GM19238 (cell line): ENCODE data around the gene FOXJ3.

ENCODE experiments used
- DNase-seq: peaks from one replicate; pipeline ENCODE4 v3.0.0; 2011; ENCODE audit warnings: low spot score; ENCODE audit not compliant: insufficient read length

FOXJ3 gene

DNA sequence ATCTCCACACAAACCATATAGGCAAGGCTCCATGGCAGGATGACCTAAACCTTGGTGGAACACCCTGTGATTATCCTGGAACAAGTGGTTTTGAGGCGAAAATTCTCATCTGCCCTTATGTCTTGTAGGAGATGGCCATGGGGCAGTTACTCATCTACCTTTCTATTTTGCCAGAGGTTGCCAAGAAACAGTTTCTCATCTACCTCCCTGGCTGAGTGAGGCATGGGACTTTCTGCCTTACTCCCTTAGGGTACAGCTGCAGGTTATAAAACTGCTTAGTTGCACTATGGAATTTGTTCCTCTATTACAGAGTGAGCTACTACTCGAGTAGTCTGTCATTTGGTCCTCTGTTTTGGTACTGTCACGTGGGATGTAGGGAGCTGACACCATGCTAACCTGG lies 139.2 kb downstream of the FOXJ3 start:
- no peak for DNase-seq

DNA sequence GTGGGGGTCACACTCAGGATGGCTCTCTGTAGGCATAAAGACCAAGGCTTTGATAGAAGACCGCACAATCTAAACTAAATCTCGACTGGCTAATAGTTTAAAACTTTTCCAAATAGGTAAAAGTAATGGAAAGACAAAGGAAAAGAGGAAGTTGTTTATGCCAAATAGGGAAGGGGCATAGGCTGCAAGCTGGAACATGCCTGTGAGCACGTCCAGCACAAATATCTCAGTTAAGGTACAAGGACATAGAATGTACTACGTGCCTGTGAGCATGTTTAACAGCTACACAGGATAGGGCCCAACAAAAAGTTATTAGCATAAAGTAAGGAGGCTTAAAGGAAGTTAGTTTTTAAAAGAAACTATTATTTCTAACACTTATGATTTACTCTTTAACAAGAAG lies 142.9 kb downstream of the FOXJ3 start:
- no peak for DNase-seq

DNA sequence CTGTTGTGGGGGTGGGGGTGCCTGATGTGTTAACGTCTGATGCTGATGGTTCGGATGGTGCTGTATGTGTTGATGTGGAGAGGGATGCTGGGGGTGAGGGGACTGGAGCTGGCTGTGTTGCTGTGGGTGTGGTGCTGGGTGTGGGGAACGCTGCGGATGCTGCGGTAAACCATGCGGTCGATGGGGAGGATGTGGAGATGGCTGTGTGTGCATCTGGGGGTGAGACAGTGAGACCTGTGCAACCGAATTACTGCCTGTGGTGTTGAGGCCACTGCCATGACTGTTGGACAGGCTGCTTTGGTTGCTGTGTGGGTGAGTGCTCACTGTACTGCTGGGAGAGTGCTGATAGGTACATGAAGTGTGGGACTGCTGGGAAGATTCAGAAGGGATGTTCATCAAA lies 143.7 kb downstream of the FOXJ3 start:
- no peak for DNase-seq

DNA sequence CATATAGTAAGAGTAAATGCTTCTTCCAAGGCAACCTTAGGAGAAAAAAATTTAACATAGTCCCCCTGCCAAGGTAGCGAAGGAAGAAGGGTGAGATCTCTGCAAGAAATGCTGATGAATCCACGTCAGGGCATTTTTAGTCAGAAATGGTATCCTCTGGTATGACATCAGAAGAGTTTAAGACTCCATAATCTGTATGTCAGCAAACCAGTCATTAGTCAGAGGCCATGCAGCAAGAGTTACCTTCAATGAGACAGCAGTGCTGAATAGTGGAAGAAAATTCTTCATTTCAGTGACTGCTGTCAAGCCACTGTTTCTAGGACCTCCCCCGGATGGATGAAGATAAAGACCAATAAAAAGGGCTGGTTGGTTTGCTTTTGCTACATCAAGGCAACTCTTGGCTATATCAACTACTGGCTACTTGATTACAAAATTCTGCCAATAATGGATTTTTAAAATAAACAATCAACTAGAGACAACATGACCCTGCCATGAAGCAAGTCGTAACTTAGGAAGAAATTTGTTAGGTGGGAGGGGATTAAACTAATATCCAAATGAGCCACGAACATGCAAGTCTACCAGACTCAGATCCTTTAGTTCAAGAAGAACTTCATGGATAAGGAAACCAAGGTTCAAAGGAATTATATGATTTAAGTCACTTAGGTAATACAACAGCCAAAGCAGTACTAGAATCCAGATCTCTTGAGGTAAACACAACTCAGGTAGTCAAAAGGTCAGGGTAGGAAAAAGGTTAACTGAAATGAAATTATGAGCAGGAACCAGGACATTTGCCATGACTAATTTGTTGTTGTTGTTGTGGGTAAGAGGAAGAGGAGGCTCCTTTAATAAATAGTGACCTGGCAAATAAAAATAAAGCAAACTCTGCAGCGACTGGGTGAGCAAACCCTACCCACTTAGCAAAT lies 144.8 kb downstream of the FOXJ3 start:
- DNase-seq, result no peak

DNA sequence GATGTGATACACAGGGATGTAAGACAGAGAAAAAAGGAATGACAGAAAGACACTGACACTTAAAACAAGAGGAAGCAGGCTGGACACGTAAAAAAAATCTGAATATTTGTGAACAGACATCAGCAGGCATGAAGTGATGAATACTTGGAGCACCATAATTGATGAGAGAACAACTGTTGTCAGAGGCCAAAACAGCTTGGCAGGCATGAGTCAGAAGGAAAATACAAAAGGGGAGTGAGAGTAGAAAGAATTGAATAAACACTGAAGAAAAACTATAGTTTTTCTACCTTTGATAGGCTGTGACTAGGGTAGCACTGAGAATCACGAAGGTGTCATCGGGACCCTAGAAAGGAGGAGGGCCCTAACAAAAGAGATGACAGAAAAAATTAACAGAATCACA lies 148.9 kb downstream of the FOXJ3 start:
- no peak for DNase-seq

DNA sequence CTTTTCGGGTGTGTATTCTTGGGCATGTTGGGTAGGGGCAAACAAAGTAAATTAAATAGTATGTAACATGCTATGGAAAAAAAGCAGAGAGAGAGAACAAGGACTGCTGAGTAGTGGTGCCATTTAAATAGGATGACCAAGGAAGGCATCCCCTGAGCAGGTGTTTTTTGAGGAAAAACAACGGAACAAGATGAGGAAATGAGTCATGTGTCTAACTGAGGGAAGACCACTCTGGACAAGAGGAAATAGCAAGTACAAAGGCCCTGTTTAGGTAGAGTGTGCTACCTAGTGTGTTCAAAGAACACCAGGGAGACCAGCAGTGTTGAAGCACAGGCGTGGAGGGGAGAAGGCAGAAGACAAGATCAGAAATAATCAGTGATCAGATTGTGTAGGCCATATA lies 150.4 kb downstream of the FOXJ3 start:
- DNase-seq, result no peak

DNA sequence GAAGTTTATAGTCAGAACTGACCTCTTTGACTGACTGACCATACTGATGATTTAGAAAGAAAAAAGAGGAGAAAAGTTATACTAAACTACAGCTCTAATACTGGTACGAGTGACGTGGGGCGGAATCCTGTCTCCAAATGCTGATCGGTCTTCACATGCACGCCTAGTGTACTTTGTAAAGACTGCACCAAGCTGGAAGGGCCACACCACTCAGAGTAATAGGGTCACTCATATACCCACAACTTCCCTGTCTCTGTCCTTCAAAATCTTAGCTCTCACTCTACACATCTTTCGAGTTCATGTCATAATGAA lies 151.1 kb downstream of the FOXJ3 start:
- DNase-seq, result no peak

DNA sequence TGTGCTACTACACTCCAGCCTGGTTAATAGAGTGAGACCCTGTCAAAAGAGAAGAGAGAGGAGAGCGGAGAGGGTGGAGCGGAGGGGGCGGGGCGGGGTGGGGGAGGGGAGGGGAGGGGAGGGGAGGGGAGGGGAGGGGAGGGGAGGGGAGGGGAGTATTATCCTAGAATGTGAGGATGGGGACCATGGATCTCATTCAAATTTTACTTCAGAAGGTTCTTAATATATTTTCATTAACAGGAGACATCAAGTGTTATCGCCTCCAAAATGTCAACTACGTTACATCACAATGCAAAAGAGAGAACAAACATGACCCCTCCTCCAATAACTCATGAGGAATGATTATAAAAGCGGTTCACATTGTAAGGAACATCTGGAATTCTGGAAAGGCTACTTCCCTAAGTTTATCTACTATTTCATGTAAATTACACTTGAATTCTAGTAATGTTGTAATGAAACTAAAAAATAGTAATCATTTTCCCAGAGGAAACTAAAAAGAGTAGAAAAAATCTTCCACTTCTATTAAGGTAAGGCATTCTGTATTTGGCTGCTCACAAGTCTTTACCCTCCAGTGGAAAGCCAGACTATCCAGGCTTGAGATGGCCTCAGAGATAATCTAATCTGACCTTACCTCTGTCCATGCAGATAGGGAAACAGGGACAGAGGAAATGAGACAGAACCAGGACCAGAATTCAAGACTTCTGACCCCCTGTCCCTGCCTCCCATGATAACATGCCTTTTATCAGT lies 151.7 kb downstream of the FOXJ3 start:
- DNase-seq, result no peak

DNA sequence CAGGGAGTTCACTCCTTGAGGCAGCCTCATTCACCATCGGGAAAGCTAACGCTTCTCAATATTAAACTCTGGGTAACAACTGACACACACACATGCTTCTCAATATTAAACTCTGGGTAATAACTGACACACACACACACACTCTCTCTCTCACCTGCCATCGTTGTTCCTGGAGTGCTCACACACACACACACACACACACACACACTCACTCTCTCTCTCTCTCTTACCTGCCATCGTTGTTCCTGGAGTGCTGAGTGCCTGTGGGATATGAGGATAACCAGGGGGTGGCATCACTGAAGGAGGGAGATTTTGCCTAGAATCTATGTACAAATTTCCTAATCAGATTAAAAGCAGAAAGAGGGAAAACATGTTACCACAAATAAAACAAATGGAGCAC lies 153.3 kb downstream of the FOXJ3 start:
- no peak for DNase-seq

DNA sequence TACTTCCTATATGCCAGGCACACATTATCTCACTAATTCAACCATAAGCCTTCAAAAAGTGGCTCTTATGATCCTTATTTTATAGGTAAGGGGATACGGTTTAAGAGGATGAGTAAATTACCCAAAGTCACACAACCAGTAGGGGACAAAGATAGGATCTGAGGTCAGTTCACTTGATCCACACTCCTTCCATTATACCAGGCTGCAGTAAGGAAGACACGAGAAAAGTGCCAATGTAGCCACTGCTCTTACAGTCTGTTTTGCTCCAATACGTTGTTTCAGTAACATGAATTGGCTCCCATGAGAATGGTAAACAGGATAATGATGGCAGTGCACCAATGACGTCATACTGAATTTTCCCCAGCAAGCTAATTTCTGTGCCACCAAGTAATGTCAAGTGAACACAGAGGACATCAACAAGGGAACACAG lies 155.1 kb downstream of the FOXJ3 start:
- DNase-seq, result no peak

DNA sequence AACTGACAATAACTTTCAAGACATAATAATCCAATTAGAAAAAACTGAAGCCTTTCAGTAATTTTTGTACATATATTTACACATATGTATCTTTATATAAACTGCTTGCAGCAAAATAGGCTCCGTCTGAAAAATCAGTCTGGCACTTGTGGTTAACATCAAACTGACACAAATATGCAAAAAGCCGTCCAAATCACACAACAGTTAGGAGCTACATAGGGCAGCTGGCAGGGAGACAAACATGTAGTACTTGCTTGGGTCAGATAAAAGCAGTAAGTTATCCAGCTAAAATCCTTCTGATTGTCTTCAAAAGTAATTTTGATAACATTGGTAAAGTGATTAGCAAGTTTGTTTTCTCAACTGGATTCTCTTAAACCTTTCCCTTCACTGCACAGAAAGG lies 155.8 kb downstream of the FOXJ3 start:
- DNase-seq, result no peak

DNA sequence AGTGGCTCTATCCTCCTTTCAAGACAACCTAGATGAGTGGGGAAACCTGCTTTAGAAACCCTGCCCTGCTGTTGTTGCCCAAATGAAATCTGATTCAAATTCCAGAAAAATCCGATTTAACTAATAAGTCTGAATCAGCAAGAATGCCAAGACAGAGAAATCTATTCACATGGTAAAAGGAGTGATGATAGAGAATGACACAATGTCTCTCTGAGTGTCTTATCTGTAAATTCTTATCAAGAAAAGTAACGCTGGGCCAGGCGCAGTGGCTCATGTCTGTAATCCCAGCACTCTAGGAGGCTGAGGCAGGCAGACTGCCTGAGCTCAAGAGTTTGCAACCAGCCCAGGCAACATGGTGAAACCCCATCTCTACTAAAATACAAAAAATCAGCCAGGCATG lies 156.8 kb downstream of the FOXJ3 start:
- DNase-seq, result no peak

DNA sequence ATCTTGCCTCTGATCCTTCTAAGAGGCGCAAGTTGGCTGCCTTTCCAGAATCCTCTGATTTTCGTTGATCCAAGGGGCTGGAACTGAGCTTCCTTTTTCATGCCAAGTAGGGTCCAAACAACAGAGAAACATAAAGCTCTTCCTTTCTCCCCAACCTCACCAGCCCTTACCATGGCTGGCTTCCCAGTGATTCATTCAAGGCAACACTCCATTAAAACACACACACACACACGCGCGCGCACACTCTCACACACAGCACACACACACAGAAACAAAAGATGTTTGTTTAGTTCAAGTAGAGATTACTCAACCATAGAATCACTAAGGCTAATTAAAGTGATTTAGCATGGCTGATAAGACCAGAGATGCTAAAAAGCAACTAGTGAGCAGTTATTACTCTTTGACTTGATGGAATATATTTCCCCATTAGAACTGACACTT lies 157.5 kb downstream of the FOXJ3 start:
- no peak for DNase-seq

DNA sequence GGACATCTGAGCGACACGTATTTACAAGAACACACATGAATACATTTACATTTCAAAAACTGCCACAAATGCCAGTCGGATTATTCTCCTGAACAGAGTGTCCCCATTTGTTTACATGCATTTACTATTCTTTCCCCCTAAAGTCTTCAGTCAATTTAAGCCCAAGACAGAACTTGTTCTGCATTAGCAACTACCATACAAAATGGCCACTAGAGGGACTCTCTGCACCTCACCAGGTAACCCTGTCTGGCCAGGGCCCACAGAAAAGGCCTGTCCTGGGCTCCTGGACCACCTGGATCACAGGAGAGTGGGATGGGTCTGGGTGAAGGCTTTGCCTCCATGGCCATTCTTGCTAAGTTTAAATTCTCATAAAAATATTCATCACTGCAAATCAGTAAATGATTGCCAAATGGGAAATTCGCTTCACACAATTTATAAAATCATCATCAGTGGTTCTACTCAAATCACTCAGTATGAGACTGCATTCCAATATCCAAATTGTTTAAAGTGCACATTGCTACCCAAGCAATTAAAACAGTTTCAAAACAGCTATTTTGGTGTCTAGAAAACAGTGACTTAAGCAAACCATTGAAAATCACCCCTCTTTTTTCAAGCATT lies 158.0 kb downstream of the FOXJ3 start:
- DNase-seq, result peak; percentile 50

DNA sequence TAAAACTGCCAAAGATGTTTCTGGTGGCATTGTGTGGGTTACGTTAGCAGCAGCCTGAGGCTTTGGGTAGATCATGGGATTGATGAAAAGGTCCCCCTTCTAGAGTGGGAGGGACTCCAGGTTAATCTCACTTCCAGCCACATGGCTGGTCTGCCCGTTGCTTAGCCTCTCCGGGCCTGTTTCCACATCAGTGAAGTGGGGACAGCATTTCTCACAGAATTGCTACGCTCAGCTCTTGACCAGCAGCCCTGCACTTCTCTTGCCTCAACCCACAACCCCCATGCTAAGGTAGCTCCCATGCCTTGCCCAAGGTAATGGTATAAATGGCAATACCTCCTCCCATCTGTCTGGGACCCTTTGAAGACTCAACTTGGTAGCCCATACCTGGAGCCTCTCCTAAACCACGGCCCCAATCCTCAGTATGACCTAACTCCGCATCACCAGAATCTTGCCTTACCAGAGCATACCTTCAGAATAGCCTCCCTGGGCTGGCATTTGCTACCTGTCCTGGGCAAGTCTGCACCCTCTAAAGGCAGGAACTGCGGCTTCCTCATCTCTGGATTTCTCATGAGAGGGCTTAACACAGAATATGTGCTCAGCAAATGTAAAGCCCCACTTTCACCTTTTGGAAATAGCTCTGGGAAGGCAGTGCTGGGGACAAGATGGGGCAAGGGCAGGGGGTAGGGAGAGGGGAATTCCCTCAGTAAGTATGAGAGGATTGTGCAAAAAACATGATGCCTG lies 159.6 kb downstream of the FOXJ3 start:
- DNase-seq, result no peak

DNA sequence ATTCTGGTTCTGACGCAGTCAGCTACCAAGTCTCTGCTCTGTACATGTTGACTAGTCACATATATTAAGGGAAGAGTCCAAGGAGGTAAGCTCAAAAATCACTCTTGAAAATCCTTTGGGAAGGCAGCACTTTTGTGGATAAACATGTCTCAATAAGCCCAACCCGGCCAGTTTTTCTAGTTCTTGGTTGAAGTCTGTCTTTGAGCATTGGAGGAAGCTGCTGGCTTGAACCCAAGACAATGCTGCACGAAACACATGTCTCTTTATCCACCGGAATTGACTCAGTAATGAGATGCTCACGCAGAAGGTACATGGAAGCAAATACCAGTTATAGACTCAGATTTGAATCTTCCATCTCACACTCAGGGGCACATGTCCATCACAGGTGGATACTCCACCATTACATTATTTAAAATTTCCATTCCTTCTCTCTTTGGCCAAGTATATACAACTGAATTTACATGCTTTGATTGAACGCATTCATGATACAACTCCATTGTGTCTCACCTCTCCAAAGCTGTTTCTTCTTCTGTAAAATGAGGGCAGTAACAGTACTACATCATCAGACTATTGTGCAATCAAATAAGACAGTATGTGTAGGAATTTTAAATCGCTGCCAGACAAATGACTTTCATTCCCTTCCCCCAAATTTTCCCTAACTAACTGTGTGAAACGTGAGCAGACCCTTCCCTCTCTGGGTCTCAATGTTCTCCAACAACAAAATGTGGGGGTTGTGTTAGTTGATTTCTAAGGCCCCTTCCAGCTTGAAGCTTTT lies 160.9 kb downstream of the FOXJ3 start:
- no peak for DNase-seq

DNA sequence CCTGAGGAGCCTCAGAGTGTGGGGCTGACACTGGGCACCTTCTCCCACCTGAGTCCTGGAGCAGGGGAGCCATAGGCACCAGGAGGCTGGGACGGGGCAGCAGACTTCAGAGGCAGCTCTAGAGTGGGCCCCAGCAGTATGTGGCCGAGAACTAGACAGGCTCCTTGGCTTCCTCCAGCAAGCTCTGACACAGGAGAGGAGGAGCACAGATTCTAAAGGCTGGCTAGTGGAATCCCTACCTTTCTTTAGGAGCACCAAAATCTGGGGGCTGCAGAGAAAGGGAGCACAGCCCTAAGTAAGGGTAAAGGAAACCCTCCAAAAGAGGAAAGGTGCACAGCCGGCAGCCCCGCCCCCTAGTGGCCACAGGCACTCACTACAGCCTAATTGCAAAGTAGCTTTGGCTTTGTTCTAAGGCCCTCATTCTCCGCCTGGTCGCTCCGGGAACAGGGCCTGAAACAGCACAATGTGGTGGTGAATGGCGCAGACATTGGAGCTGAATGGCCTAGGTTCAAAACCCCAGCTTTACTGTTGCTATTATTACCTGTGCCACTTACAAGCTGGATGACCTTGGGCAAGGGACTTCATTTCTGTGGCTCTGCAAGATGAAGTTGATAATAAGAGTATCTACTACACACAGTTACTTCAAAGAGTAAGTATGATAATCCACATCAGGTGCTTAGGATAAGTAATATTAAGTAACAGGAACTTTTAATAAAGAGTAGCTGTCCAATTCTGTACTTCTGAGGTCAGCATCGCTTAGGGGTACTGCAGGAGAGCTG lies 161.7 kb downstream of the FOXJ3 start:
- peak; percentile 50 for DNase-seq

DNA sequence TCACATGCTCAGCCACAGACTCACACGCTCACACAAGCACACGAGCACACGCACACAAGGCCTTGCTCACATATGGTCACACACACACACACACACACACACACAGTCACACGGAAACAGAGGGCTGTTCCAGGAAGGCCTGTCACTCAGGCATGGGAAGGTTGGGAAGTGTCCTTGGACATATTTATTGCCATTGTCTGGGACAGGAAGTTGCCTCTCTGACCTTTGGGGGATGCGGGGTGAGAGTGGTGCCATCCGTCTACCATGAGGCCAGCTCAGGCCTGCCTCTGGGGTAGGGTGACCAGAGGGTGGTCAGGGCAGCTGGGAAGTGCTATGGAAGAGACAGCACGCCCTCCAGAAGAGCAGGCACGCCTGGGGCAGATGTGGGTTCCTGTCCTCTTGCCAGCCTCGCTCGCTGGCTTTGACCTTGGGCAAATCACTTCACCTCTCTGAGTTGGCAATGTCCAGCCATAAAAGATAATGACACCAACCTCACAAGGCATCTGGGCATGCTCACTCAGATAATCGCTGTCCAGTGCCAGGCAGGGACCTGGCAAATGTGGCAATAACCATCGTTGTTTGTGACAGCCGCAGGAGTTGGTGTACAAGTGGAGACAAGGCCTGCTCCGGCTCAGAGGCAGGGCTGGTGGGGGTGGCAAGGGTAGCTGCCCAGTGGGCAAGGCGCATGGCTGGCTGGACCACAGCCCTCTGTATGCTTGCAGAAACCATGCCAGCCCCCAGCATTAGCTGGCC lies 162.5 kb downstream of the FOXJ3 start:
- DNase-seq, result no peak

DNA sequence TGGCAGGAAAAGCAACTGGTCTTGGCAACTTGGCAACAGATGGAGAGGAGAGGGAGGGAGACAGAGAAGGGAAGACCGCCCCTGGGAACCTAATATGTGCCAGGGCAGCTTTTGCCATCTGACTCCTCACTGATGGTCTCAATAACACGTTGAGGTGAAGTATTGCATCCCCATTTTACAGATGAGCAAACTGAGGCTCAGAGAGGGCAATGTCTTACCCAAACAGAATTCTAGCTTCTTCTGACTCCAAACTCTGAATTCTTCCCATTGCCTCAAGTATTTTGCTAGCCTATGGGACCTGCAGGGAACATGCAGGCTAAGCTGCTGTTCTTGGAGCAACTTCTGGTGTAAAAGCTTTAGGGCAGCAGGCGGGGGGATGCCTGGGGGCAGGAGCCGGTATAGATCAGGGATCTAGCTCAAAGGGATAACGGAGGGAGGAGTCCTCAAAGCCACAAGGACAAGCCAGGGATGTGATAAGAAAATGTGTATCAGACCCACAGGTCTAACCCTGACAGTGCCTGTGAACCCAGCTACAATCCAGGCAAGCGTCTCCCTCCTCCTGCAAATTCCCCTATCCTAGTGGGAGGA lies 163.3 kb downstream of the FOXJ3 start:
- no peak for DNase-seq
